ENCODE measurements around the gene FCHO2. TPM values are rescaled to one million over a fixed set of nuclear protein-coding genes. Genes with fewer than 3 reads are reported as not detected.

Gene FCHO2
- total RNA-seq, 1 experiment from 2014 or later = 14.9 TPM

DNA sequence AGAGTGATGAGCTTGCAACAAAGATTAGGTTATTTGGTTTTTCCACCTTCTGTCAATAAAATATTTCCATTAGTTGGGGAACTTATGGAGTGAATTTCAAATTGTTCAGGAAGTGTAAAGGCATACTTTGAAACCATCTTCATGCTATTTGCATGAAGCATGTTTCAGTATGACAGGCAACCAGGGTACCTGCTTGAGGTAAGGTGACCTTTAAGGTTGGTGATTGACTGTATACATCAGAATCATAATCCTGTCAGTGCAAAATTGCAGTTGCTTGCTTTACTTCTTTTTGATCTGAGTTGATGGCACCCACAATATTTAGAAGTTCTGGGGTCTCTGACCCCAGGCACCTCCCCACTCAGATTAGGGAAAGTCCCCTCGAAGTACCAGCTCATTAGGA is 138.6 kb downstream of the FCHO2 start:
- H3K27ac Mint-ChIP-seq = no peak overlapping the region
- no peak for ATAC-seq
- H3K9me3 Mint-ChIP-seq = peaks cover 23% of the 10 kb centered on the region
- POLR2A ChIA-PET = no interaction called here
- H3K36me3 Mint-ChIP-seq = peaks cover 13% of the 10 kb centered on the region
- TF ChIP-seq EMX1 (CRISPR knock-in tag; IDR thresholded peaks at IDR 0.05) (no peak), NR3C1 (CRISPR knock-in tag; conservative IDR thresholded peaks at IDR 0.05; ENCODE audit: low read depth) (no peak), ZNF263 (CRISPR knock-in tag; IDR thresholded peaks at IDR 0.05; ENCODE audit: low read depth) (no peak), ETV6 (CRISPR knock-in tag; IDR thresholded peaks at IDR 0.05) (no peak), PRDM15 (CRISPR knock-in tag; IDR thresholded peaks at IDR 0.05) (no peak), GTF2I (CRISPR knock-in tag; conservative IDR thresholded peaks at IDR 0.05) (no peak), AR (CRISPR knock-in tag; IDR thresholded peaks at IDR 0.05) (no peak), ZNF138 (CRISPR knock-in tag; conservative IDR thresholded peaks at IDR 0.05) (no peak), ZNF512 (CRISPR knock-in tag; IDR thresholded peaks at IDR 0.05; ENCODE audit: borderline replicate concordance) (no peak)
- TF ChIP-seq, protein P1, sequence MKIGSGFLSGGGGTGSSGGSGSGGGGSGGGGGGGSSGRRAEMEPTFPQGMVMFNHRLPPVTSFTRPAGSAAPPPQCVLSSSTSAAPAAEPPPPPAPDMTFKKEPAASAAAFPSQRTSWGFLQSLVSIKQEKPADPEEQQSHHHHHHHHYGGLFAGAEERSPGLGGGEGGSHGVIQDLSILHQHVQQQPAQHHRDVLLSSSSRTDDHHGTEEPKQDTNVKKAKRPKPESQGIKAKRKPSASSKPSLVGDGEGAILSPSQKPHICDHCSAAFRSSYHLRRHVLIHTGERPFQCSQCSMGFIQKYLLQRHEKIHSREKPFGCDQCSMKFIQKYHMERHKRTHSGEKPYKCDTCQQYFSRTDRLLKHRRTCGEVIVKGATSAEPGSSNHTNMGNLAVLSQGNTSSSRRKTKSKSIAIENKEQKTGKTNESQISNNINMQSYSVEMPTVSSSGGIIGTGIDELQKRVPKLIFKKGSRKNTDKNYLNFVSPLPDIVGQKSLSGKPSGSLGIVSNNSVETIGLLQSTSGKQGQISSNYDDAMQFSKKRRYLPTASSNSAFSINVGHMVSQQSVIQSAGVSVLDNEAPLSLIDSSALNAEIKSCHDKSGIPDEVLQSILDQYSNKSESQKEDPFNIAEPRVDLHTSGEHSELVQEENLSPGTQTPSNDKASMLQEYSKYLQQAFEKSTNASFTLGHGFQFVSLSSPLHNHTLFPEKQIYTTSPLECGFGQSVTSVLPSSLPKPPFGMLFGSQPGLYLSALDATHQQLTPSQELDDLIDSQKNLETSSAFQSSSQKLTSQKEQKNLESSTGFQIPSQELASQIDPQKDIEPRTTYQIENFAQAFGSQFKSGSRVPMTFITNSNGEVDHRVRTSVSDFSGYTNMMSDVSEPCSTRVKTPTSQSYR (CRISPR knock-in tag; IDR thresholded peaks at IDR 0.05) = no peak
- TF ChIP-seq, protein P2, sequence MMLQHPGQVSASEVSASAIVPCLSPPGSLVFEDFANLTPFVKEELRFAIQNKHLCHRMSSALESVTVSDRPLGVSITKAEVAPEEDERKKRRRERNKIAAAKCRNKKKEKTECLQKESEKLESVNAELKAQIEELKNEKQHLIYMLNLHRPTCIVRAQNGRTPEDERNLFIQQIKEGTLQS (CRISPR knock-in tag; conservative IDR thresholded peaks at IDR 0.05) = no peak
- CTCF ChIA-PET = interaction anchor here (1.1 to 1.4 kb wide), 2 partner anchors 107 to 121 kb away, joined by 4 read pairs; no protein-coding TSS in a partner anchor
- H3K4me3 Mint-ChIP-seq = no peak overlapping the region
- 0 out of 2 replicates have a peak, but pooled peaks cover 2% of the 10 kb centered on the region for H3K4me1 Mint-ChIP-seq
- no peaks in the 10 kb centered on the region; the same call in 1 of the 2 replicates for H3K27me3 Mint-ChIP-seq (ENCODE audit: low read depth)
- DNase-seq (ENCODE audit: low spot score) = no peak

DNA sequence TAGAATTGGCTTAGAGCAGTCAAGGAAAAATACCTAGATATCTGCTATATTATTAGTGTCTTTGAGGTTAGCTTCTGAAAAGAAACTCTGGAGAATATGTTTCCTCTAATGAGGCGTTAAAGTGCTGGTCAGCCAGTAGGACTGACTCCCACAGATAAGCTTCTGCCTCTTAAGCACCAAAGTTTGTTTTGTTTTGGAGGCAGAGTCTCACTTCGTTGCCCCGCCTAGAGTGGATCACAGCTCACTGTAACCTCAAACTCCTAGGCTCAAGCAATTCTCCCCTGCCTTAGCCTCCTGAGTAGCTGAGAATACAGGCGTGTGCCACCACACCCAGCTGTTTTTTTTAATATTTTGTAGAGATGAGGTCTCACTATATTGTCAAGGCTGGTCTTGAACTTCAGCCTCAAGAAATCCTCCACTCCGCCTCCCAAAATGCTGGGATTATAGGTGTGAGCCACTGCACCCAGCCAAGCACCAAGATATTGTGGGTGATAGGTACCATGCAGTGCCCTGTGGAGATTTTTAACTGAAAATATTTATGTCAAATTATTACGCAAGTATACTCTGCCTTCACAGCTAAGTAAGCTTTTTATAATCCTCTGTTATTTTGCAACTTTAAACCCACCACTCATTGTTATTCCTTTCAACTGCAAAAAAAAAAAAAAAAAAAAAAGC is 139.9 kb downstream of the FCHO2 start:
- no peaks in the 10 kb centered on the region; the same call in 1 of the 2 replicates for H3K27me3 Mint-ChIP-seq (ENCODE audit: low read depth)
- H3K4me3 Mint-ChIP-seq = no peak overlapping the region
- ChIA-PET CTCF (interaction anchor here (1.0 to 1.4 kb wide), 2 partner anchors 75 to 120 kb away, joined by 4 to 6 read pairs; no protein-coding TSS in a partner anchor), POLR2A (interaction anchor here (0.7 to 1.1 kb wide), 3 partner anchors 97 to 151 kb away, joined by 3 to 14 read pairs (median 4); no protein-coding TSS in a partner anchor)
- peaks cover 23% of the 10 kb centered on the region for H3K9me3 Mint-ChIP-seq
- 0 out of 2 replicates have a peak, but pooled peaks cover 2% of the 10 kb centered on the region for H3K4me1 Mint-ChIP-seq
- ATAC-seq (no peak), DNase-seq (ENCODE audit: low spot score) (no peak)
- no peak overlapping the region for H3K27ac Mint-ChIP-seq
- H3K36me3 Mint-ChIP-seq = peaks cover 13% of the 10 kb centered on the region
- TF ChIP-seq, protein P3, sequence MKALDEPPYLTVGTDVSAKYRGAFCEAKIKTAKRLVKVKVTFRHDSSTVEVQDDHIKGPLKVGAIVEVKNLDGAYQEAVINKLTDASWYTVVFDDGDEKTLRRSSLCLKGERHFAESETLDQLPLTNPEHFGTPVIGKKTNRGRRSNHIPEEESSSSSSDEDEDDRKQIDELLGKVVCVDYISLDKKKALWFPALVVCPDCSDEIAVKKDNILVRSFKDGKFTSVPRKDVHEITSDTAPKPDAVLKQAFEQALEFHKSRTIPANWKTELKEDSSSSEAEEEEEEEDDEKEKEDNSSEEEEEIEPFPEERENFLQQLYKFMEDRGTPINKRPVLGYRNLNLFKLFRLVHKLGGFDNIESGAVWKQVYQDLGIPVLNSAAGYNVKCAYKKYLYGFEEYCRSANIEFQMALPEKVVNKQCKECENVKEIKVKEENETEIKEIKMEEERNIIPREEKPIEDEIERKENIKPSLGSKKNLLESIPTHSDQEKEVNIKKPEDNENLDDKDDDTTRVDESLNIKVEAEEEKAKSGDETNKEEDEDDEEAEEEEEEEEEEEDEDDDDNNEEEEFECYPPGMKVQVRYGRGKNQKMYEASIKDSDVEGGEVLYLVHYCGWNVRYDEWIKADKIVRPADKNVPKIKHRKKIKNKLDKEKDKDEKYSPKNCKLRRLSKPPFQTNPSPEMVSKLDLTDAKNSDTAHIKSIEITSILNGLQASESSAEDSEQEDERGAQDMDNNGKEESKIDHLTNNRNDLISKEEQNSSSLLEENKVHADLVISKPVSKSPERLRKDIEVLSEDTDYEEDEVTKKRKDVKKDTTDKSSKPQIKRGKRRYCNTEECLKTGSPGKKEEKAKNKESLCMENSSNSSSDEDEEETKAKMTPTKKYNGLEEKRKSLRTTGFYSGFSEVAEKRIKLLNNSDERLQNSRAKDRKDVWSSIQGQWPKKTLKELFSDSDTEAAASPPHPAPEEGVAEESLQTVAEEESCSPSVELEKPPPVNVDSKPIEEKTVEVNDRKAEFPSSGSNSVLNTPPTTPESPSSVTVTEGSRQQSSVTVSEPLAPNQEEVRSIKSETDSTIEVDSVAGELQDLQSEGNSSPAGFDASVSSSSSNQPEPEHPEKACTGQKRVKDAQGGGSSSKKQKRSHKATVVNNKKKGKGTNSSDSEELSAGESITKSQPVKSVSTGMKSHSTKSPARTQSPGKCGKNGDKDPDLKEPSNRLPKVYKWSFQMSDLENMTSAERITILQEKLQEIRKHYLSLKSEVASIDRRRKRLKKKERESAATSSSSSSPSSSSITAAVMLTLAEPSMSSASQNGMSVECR (CRISPR knock-in tag; IDR thresholded peaks at IDR 0.05; ENCODE audit: borderline replicate concordance) = no peak
- TF ChIP-seq KAT7 (CRISPR knock-in tag; IDR thresholded peaks at IDR 0.05; ENCODE audit: borderline replicate concordance) (no peak), ZNF219 (CRISPR knock-in tag; IDR thresholded peaks at IDR 0.05; ENCODE audit: borderline replicate concordance) (no peak), HMGA2 (CRISPR knock-in tag; IDR thresholded peaks at IDR 0.05) (no peak)
